NCI-H82 treated with DMSO at 0.1 percent for 48 hours (cell line): ENCODE measurements around the gene BAZ2A.
"Not testable (repeated sequence)": the region's sequence is repeated elsewhere in the genome, so short reads cannot be mapped to it uniquely, and the experiment has no call there.

Source experiments
- DNase-seq: peaks from one replicate; lab custom pipeline; 2025; ENCODE audit not compliant: unreplicated experiment; lab: John Stamatoyannopoulos, UW

The BAZ2A gene

DNA sequence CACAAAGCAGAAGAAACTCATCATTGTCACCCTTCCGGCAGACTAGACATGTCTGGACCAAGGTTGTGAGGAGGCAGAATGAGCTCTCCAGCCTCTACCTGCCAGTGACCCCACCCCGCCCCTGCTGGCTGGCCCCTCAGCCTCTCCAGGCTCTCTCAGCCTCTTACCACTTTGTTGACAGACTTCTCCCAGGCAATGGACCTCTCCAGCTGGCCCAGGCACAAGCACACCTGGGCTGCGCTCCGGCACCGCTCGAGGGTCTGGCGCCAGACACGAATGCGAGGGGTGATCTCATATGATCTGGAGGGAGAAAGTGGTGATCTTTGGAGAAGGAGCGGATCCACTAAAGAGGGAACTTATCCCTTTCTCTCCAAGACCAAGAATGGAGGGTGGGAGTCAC is 30.3 kb downstream of the BAZ2A start:
- DNase-seq = no peak

- no peak for DNase-seq
Measured at GRCh38 chr12:56599041-56599440, 31.1 kb downstream of the BAZ2A start.

- no peak for DNase-seq
Measured at GRCh38 chr12:56596815-56597214, 33.3 kb downstream of the BAZ2A start.

- DNase-seq = peak; percentile 40
Measured at GRCh38 chr12:56593909-56594621, 36.1 kb downstream of the BAZ2A start.

GRCh38 chr12:56591961-56592360 is 38.2 kb downstream of the BAZ2A start:
- DNase-seq = no peak

GRCh38 chr12:56591126-56591525 is 39.0 kb downstream of the BAZ2A start:
- DNase-seq = no peak

- peak; percentile 20 for DNase-seq
Measured at GRCh38 chr12:56590237-56590830, 39.8 kb downstream of the BAZ2A start.

DNA sequence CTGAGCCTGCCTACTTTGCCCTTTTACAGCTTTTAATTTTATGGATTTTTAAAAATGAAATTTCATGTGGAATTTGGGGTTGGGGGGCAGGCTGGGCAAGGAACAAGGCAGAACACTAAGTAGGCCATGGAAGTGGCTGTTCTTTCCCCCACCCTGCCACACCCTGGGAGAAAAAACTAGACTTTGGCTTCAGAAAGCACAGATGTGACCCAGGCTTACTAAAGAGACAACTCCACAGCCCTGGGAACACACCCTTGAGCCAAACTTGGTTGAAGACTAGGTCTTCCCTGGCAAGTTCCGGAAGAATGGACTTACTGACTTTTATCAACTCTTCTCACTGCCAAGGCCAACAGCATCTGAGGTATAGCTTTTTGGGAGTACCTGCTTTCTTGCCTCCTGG is 40.3 kb downstream of the BAZ2A start:
- DNase-seq = no peak

DNA sequence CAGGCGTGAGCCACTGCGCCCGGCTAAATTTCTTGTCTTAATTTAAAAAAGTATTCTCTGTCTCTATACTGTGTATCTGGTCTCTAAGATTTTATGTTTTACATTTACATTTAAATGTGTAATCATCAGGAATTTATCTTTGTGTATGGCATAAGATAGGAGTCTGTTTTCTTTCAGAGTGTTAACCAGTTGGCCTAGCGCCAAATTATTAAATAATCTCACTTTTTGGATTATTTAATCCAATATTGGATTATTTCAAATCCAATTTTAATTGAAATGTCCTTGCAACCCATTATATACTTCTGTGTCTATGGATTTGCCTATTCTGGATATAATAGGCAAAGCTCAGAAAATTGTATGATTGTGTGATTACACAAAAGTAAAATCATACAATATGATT is 45.0 kb downstream of the BAZ2A start:
- DNase-seq = no peak

- DNase-seq = no peak
Measured at GRCh38 chr12:56581418-56582145, 48.5 kb downstream of the BAZ2A start.

DNA sequence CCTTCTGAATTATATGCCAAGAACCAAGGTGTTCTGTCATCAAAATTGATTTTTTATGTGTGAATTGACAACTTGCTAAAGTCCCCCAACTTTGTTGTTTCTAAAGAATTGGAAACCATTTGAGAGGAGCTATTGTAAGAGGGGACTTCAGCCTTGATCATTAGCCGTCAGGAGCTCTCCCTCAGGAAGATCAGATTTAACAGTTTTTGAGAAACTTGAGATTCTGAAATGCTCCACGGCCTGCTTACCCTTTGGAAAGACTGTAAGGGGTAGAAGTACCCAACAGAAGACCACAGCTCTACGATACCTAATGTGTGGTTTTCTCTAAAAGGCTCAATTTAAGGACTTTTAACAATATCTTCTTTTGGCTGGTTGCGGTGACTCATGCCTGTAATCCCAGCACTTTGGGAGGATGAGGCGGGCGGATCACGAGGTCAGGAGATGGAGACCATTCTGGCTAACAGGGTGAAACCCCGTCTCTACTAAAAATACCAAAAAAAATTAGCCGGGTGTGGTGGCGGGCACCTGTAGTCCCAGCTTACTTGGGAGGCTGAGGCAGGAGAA is 51.1 kb downstream of the BAZ2A start:
- DNase-seq = no peak

GRCh38 chr12:56577248-56577647 is 52.9 kb downstream of the BAZ2A start:
- DNase-seq = not testable (repeated sequence)

- no peak for DNase-seq
Measured at GRCh38 chr12:56574210-56574609, 55.9 kb downstream of the BAZ2A start.

- no peak for DNase-seq
Measured at GRCh38 chr12:56572288-56572687, 57.8 kb downstream of the BAZ2A start.

DNA sequence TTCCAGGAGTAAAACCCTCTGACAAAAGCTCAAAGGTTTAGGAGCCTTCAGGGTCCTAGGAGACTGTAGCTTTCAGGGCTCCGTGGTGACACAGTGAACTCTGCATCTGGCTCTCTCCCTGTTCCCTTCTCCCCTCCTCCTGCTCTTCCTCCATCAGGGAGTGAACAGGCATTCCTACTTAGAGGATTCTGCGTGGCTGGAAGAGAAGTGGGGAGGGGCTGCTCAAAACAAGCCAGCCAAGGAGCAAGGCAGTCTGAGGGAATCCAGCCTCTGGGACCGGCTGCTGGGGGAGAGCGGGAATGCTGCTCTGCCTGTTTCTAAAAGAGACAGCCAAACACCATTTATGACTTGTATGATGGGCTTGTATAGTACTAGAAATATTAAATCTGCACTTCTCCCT is 59.0 kb downstream of the BAZ2A start:
- no peak for DNase-seq

DNA sequence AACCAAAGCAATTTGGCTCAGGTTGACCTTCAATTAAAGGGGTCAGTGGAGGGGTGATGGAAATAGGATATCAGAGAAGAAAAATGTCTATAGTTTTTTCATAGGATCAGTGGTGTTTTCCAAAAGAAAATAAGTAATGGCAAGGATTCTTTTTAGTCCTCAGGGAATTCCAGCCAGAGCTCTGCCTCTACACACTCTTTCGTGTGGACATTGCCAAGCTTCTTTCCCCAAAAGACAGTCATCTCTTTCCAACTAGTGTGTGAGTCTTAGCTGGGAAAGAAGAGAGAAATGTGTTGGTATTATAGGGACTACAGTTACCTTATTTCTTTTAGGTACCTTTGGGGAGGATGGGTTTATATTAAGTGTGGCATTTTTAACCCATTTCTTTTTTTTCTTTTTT is 62.0 kb downstream of the BAZ2A start:
- DNase-seq = no peak

DNA sequence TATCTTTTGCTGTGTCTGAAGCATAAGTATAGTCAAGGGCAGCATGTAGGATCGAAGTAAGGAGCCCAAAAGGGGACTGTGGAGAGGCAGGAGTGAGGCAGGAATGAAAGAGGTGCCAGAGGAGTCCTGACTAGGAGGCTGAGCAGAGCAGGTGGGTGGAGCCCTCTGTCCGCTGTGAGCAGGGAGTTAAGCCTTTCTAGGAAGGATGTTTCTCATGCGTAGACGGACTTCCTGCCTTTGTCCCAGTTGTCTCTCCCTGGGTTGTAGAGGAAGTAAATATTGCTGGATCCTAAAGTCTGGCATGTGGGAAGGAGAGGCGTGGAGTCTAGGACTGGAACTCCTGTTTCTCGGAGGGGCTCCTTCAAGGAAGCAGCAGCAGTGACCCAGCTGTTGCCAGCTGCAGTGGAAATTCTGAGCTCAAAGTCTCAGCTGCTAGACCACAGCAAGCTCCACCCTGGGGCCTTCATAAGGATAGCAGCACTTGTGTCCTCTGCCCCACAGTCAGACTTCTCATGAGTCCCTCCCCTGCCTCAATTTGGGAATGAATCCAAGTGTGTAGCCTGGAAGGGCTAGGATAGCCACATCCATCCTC is 64.5 kb downstream of the BAZ2A start:
- no peak for DNase-seq

GRCh38 chr12:56551070-56551469 is 79.1 kb downstream of the BAZ2A start:
- DNase-seq = no peak

DNA sequence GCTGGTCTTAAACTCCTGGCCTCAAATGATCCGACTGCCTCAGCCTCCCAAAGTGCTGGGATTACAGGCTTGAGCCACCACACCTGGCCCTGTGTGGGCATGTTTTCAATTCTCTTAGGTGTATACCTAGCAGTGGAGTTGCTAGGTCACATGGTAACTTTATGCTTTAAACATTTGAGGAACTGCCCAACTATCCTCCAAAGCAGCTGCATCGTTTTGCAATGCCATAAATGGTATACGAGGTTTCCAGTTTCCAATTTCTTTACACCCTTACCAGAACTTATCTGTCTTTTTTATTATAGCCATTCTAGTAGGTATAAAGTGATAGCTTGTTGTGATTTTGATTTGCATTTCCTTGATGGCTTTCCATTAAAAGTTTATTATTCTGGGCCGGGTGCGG is 83.4 kb downstream of the BAZ2A start:
- DNase-seq = no peak
